ENCODE data around the gene CACNA1D.
"Not testable (repeated sequence)": the region's sequence is repeated elsewhere in the genome, so short reads cannot be mapped to it uniquely, and the experiment has no call there.

CACNA1D gene

GRCh38 chr3:53617893-53618523, 123.6 kb downstream of the CACNA1D start:
- DNase-seq: no peak

- no peak for DNase-seq
Measured at GRCh38 chr3:53618524-53618906, 124.1 kb downstream of the CACNA1D start.

DNA sequence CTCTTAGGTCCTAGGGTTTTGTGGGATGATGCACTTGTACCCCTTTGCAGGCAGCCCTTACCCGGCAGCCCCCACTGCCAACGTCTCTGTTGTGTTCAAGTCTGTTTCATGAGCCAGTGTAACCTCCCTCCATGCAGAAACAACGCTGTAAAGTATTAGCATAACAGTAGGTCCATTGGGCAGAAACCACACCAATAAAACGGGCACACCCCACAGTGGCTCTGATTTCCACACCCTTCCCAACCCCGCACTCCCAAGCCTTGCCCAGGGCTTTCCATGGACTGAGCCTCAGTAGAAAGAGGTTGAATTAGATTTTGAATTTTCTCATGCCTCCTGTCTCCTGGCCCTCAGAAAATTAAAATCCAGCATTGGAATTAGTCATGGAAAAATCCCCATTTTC, 124.5 kb downstream of the CACNA1D start:
- DNase-seq: no peak

DNA sequence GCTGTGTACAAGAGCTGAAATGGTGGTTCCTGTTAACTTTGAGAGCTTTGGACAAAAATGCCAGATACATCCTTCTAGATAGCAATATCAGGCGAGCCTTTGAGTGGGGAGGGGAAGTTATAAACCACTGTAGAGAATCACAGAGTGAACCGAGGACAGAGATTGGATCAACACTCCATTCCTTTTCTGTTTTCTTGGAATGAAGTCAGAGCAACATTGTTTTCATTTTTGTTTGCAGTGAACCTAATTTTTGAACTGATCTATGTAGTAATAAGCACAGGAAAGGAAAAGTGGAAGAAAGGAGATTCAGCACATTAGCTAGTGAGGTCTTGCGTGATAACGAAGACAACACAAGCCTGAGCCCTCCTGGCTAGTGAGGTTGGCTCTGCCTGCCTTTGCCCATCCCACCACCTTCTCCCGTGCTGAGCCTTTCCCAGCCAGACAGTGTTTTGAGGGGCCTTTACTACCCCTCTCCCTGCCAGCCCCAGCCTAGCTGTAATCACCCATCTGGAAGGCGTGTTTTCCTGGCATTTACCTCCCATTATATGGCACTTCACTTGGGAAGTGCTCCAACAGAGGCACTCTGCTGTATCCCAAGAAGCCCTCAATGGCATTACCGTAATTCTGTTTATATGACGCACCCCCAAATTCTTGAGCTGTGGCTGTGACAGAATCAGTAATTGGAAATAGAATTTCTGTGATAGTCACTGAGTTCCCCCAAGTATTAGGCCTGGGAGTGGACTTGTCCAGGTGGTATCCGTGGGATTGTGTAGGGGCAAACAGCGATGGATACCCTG, 129.8 kb downstream of the CACNA1D start:
- DNase-seq: no peak

DNA sequence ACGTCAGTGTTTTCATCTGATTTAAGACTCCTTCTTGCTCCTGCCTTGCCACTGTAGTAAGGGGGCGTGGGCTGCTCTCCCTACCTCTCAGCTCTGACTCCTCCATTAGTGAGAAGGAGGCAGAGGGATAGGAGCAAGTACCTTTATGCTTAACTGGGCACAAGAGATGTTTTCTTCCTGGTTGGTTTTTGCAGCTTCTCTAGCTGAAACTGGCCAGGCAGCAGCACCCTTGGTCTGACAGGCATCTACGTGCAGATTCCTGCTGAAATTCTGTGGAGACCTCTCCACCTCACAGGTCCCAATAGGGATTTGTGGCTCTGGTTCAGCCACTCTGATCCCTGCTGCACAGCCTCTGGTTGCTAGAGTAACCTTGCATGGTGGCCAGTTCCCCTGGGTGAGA, 132.5 kb downstream of the CACNA1D start:
- DNase-seq: no peak

DNA sequence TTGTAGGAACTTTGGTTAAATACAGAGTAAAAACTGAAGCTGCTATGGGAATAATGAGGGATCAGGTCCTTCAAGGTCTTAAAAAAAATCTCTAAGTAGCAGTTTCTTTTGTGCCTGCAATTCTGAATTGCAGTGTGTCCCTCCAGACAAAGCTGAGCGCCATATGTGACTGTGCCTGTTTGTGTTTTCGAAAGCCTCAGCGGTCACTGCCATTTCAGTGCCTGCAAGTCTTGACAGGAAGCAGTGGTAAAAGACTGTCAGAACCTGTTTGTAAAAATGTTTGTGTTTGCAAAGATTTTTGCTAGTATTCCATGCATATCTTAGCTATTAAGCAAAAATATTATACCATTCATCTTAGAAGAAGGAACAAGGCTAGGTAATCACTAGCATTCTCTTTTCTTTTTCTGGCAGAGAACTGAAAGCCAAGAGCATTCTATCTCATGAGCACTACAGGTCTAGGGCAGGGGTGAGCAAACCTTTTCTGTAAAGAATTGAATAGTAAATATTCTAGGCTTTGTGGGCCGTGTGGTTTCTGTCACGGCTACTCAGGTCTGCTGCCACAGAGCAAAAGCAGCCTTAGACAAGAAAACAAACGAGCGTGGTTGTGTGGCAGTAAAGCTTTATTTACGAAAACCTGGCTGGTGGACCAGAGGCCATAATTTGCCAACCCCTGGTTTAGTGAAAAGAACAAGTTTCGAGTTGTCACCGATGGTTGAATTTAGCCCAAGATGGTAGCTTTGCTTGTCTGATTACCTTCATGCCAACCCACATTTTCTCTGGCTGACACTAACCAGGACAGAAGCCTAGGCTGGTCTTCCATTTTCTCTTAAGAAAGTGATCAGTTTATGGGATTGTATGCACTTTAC, 134.4 kb downstream of the CACNA1D start:
- no peak for DNase-seq

- no peak for DNase-seq
Measured at GRCh38 chr3:53629402-53629723, 135.0 kb downstream of the CACNA1D start.

- no peak for DNase-seq
Measured at GRCh38 chr3:53630547-53630946, 136.1 kb downstream of the CACNA1D start.

GRCh38 chr3:53633197-53633787, 138.9 kb downstream of the CACNA1D start:
- DNase-seq: no peak

DNA sequence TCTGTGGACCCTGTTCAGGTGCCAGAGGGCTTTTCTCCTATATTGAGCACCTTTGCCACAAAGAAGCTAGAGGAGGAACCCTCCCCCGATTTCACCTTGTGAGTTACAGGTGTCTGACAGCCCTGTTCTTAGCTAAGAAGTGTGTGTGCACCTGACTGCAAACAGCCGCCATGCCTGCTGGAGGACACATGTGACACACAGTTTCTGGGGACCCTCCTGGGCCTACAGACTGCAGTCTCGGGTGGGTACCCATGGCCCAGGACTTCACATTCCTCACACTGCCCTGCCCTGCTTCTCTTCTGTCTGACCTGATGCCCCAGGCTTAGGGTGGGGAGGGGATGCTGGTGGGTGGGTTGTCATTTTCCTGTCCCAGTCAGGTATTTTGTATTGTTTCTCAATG, 140.6 kb downstream of the CACNA1D start:
- no peak for DNase-seq

DNA sequence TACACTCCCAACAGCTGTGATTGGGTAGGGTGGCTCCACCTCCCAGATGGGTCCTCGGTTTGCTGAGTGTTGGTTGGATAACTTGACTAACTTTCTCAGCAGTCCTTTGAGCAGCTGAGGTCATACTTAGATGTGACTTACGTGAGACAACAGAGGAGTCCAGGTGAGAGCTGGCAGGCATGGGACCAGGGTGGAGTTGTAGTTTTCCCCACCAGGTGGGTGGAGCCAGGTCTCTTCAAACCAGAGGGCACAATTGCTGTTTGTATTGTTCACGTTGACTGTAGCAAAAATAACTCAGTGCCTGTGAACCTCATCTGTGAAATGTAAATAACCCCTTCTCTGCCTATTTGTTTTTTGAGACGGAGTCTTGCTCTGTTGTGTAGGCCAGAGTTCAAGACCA, 144.4 kb downstream of the CACNA1D start:
- not testable (repeated sequence) for DNase-seq

DNA sequence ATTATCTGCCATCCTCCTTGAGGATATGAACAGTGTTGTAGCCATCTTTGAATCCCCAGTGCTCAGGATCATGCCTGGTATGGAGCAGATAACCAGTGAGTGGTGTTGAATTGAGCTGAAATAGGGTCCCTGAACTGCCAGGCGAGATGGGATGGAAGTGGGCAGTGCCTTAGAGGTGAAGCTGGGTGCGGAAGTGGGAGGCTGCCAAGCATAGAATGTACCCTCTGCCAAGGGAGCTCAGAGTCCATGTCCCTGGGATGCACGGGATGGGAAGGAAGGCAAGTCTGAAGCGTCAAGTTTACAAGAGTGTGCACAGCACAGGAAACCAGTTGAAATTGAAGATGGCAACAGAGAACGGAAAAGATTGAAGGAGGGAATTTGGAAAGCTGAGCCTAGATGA, 147.0 kb downstream of the CACNA1D start:
- DNase-seq: no peak

GRCh38 chr3:53642211-53642610, 147.8 kb downstream of the CACNA1D start:
- DNase-seq: no peak

- no peak for DNase-seq
Measured at GRCh38 chr3:53643757-53644156, 149.3 kb downstream of the CACNA1D start.

DNA sequence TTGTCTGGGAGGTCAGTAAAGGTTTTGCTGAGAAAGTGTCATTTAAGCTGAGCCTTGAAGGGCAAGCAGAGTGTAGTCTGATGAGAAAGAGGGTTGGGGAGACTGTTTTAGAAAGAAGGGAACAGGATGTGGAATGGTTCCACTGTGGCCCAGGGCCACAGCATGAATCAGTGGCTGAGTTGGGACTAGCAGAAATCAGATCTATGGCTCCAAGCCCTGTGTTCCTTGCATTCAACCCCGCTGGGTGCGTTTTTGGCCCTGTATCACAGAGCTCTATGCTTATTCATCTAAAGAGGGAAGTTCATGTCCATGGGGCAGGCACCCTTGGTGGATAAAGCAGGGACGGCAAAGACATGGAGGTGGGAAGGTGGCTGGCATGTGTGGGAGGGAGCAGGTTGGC, 151.3 kb downstream of the CACNA1D start:
- no peak for DNase-seq

DNA sequence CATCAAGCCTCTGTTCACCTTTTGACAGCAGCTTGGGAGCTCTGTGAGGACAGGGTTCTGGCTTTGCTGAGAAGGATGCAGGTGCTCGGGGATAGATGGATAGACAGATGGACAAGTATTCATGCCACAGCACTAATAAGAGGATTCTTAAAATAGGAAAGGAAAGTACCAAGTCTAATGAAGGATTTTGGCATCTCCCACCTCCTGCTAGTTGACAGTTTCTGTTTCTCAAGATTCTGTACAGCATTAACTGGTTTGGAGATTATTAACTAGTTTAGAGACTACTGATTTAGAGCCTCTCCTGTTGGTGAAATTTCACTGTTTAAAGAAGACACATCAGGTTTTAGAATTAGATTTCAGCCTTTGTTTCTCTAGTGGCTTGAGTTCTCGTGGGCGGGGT, 152.3 kb downstream of the CACNA1D start:
- DNase-seq: no peak

DNA sequence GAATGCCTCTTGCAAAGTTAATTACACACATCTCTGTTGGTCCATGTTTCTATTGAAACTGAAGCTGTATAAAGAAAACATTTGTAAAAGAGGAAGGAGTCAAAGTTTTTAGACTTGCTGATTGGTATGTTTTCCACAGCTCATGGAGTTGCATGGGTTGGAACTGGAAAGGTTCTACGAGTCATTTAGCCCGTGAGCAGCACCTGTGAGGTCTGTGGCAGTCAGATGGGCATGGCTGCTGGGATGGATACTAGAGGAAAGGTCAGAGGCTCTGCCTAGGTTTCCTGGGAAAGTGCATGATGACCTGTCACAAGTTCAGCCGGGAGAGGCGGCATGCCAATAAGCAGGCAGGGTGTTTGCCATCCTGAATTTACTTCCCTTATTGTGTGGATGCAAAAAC, 155.4 kb downstream of the CACNA1D start:
- no peak for DNase-seq

DNA sequence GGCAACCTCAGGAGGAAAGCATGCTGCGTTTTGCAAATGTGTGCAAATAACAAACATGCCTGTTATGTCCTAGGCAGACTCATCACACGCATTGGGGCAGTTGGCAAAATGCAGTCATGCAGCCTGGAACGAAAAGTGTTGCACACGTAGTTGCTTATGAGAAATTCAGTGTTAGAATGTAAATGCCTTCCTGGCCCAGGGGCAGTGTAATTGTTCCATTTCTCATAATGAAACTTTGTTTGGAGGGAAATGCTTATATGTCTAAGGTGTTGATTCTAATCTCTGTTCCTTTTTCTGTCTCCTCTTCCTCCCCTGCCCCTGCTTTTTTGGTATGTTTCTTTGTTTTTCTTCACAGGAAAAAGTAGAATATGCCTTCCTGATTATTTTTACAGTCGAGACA, 156.0 kb downstream of the CACNA1D start:
- DNase-seq: no peak

DNA sequence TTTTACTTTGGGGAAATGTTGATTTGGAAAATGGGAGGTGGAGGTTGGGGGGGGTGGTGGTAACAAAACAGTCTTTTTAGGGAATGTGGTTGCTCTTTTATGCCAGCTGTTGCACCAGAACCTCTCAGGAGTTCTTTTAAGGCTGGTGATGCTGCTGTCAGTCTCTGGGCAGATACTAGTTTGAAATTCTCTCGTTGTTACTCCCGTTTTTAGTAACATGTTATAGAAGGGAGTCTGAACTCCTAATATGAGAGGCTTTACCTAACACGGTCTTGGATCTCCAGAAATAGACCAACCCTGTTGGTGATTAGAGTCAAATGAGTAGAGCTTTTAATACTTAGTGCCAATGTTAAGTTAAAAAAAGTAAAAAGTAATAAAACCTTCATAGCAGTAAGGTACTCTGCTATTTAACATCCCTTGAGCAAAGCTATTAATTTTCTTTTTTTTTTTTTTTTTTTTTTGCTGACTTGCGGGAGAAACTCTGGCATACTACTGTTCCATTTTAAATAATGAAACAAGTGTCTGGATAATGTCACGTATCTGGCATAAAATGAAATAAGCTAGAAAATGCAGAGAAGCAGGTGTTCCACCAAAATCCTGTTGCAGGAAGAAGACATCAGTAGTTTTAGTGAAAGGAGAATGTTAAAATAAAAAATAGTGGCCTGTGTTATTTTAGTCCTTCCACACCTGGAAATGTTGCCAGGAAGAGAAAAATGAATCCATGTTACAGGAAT, 156.7 kb downstream of the CACNA1D start:
- no peak for DNase-seq

GRCh38 chr3:53651927-53652326, 157.5 kb downstream of the CACNA1D start:
- DNase-seq: no peak

DNA sequence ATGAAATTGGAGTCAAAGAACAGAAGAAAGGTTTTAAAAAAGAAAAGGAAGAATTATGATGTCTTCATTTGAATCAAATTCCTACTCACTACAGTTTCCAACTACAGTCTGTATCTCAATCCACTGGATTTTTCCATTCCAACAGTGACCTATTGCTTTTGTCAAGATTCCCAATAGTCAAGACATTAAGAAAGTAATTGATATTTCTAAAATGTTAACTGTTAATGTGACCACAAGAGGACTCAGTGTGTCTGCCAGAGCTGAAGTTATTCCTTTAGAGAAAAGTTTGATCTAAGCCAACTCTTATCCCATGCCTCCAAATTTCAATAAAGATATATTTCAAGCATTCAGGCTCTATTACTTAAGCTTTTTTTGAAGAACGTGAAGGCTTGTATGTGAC, 163.2 kb downstream of the CACNA1D start:
- DNase-seq: no peak

GRCh38 chr3:53658613-53659193, 164.3 kb downstream of the CACNA1D start:
- DNase-seq: no peak
